Loucy (cell line): Measurements from ENCODE around the gene LBHD2.

ENCODE experiments used
- H2AFZ ChIP-seq: fragments of 200-600 bp; sonication (generic); 2 replicates; pipeline ENCODE4 v1.6.0; 2016; ENCODE audit warnings: antibody characterized with exemption, mild to moderate bottlenecking, low read length, moderate library complexity
- H3F3A ChIP-seq: fragments of 200-600 bp; 2 replicates; pipeline ENCODE4 v1.6.0; 2016; ENCODE audit warnings: antibody characterized with exemption, low read depth, mild to moderate bottlenecking
- H3K27me3 ChIP-seq: fragments of 200-600 bp; sonication (generic); 2 replicates; pipeline ENCODE4 v1.6.1; 2014; ENCODE audit warnings: low read length, mild to moderate bottlenecking; ENCODE audit not compliant: insufficient read depth, poor library complexity, severe bottlenecking
- H3K36me3 ChIP-seq: fragments of 200-600 bp; sonication (generic); 2 replicates; pipeline ENCODE4 v1.6.1; 2016; ENCODE audit warnings: low read length; ENCODE audit not compliant: insufficient read depth
- H3K4me1 ChIP-seq: fragments of 200-600 bp; sonication (generic); 2 replicates; pipeline ENCODE4 v1.5.1; 2014; ENCODE audit warnings: low read length, mild to moderate bottlenecking; ENCODE audit not compliant: insufficient read depth, poor library complexity, severe bottlenecking
- H3K4me2 ChIP-seq: fragments of 200-600 bp; sonication (generic); 2 replicates; pipeline ENCODE4 v1.6.0; 2014; ENCODE audit warnings: antibody characterized with exemption, low read length, low read depth, mild to moderate bottlenecking; ENCODE audit not compliant: poor library complexity, severe bottlenecking
- H3K4me3 ChIP-seq: fragments of 200-600 bp; sonication (generic); 2 replicates; pipeline ENCODE4 v1.5.1; 2014; ENCODE audit warnings: low read length, mild to moderate bottlenecking, mixed read lengths; ENCODE audit not compliant: poor library complexity, severe bottlenecking
- H3K79me2 ChIP-seq: fragments of 200-600 bp; sonication (generic); 2 replicates; pipeline ENCODE4 v1.6.1; 2014; ENCODE audit warnings: low read length; ENCODE audit not compliant: insufficient read depth
- H3K9ac ChIP-seq: fragments of 200-600 bp; sonication (generic); 2 replicates; pipeline ENCODE4 v1.6.0; 2014; ENCODE audit warnings: mild to moderate bottlenecking, low read depth, low read length, moderate library complexity; ENCODE audit not compliant: poor library complexity, severe bottlenecking
- H3K9me2 ChIP-seq: fragments of 200-600 bp; sonication (generic); replicated peaks from 2 replicates; pipeline ENCODE4 v1.6.1; 2016; ENCODE audit warnings: low read depth, low read length, mixed read lengths
- H3K9me3 ChIP-seq: fragments of 200-600 bp; sonication (generic); 2 replicates; pipeline ENCODE4 v1.6.1; 2014; ENCODE audit warnings: mild to moderate bottlenecking, antibody characterized with exemption, low read length, low read depth; ENCODE audit not compliant: insufficient read depth
- H4K20me1 ChIP-seq: fragments of 200-600 bp; sonication (generic); 2 replicates; pipeline ENCODE4 v1.6.0; 2014; ENCODE audit warnings: antibody characterized with exemption, low read length, mild to moderate bottlenecking; ENCODE audit not compliant: insufficient read depth, poor library complexity, severe bottlenecking
- EZH2phosphoT487 ChIP-seq: fragments of 200-600 bp; IDR thresholded peaks from 2 replicates; pipeline ENCODE4 v1.6.1; 2018; ENCODE audit warnings: antibody characterized with exemption, mild to moderate bottlenecking, moderate library complexity, borderline replicate concordance
- TF ChIP-seq, protein P1 (sequence below): fragments of 200-600 bp; sonication (generic); conservative IDR thresholded peaks from 2 replicates; pipeline ENCODE4 v1.5.1; 2014; ENCODE audit warnings: mild to moderate bottlenecking, antibody characterized with exemption, low read length

The LBHD2 gene

DNA sequence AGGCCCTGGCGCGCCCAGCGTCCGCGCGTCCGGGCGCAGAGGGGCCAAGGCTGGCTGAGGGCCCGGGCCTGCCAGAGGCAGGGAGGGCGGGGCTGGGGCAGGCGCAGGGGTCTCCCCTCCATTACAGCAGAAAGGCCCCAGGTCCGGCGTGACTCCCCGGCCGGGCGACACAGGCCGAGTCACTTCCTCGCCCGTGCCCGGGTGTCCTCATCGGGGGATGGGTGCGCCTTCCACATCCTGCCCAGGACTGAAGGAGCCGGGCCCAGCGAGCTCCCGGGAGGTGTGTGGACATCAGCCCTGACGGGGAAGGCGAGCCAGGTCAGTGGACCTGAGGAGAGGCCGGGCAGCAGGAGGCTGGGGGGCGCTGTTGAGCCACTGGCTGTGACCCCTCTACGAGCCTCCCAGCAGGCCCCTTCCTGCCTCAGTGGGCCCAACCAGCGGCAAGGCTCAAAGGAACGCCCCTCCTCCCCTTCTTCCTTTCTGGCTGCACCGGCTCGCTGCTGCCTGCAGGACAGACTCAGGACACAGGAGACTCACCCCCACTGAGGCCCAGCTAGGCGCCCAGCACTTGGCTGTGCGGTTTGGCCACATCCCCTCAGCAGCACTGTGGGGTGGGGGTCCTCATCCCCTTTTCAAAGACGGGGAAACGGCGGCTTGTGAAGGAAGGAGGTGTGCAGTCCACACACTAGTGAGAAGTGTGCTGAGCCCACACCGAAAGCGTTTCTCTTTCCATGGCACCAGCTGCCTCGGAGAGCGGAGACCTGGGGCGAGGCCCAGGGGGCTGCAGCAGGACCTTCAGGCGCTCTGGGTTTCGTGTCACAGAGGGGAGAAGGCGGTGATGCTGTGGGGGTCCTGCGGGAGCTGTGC lies 39.9 kb downstream of the LBHD2 start:
- H3K4me2 ChIP-seq = peak overlapping the region; percentile 37
- H3K79me2 ChIP-seq = no peaks in the 10 kb centered on the region
- H2AFZ ChIP-seq = peak overlapping the region; percentile 43; the same call in 1 of the 2 replicates
- no peaks in the 10 kb centered on the region for H4K20me1 ChIP-seq
- TF ChIP-seq, protein P1, sequence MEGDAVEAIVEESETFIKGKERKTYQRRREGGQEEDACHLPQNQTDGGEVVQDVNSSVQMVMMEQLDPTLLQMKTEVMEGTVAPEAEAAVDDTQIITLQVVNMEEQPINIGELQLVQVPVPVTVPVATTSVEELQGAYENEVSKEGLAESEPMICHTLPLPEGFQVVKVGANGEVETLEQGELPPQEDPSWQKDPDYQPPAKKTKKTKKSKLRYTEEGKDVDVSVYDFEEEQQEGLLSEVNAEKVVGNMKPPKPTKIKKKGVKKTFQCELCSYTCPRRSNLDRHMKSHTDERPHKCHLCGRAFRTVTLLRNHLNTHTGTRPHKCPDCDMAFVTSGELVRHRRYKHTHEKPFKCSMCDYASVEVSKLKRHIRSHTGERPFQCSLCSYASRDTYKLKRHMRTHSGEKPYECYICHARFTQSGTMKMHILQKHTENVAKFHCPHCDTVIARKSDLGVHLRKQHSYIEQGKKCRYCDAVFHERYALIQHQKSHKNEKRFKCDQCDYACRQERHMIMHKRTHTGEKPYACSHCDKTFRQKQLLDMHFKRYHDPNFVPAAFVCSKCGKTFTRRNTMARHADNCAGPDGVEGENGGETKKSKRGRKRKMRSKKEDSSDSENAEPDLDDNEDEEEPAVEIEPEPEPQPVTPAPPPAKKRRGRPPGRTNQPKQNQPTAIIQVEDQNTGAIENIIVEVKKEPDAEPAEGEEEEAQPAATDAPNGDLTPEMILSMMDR = peak; percentile 24
- TF ChIP-seq EZH2phosphoT487 = no peak
- H3K36me3 ChIP-seq = no peaks in the 10 kb centered on the region
- H3K4me1 ChIP-seq = no peaks in the 10 kb centered on the region
- H3K27me3 ChIP-seq = no peaks in the 10 kb centered on the region
- H3F3A ChIP-seq = no peaks in the 10 kb centered on the region
- H3K9me2 ChIP-seq = no peaks in the 10 kb centered on the region
- H3K9me3 ChIP-seq = no peaks in the 10 kb centered on the region
- no peak overlapping the region for H3K4me3 ChIP-seq
- H3K9ac ChIP-seq = no peak overlapping the region

DNA sequence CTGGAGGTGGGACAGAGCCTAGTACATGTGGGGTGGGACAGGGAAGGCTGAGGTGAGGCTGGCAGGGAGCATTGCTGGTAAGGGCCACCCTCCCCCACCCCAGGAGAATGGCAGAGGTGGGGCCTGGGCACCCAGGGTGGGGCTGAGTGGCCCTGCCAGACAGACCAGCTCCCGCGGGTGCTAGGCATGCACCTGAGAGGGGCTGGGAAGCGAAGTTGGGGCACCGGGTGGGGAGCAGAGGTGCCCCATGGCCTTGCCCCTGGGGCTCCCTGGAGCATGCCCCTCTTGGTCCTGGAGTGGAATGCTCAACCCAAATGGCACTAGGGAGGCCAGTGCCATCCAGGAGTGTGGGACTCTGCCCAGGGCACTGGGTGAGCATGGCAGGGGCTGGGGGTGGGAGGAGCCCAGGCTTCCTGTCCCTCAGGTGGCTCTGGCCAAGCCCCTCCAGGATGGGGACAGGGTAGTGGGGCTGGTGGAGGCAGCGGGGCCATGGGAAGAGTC lies 40.5 kb downstream of the LBHD2 start:
- H3K9ac ChIP-seq = no peak overlapping the region
- no peaks in the 10 kb centered on the region for H3K9me3 ChIP-seq
- no peaks in the 10 kb centered on the region for H3F3A ChIP-seq
- no peaks in the 10 kb centered on the region for H3K36me3 ChIP-seq
- H2AFZ ChIP-seq = no peak overlapping the region
- H3K79me2 ChIP-seq = no peaks in the 10 kb centered on the region
- TF ChIP-seq EZH2phosphoT487 = no peak
- TF ChIP-seq, protein P1 = no peak
- H3K4me3 ChIP-seq = no peak overlapping the region
- no peaks in the 10 kb centered on the region for H4K20me1 ChIP-seq
- H3K4me2 ChIP-seq = no peak overlapping the region
- H3K4me1 ChIP-seq = no peaks in the 10 kb centered on the region
- H3K9me2 ChIP-seq = no peaks in the 10 kb centered on the region
- H3K27me3 ChIP-seq = no peaks in the 10 kb centered on the region

DNA sequence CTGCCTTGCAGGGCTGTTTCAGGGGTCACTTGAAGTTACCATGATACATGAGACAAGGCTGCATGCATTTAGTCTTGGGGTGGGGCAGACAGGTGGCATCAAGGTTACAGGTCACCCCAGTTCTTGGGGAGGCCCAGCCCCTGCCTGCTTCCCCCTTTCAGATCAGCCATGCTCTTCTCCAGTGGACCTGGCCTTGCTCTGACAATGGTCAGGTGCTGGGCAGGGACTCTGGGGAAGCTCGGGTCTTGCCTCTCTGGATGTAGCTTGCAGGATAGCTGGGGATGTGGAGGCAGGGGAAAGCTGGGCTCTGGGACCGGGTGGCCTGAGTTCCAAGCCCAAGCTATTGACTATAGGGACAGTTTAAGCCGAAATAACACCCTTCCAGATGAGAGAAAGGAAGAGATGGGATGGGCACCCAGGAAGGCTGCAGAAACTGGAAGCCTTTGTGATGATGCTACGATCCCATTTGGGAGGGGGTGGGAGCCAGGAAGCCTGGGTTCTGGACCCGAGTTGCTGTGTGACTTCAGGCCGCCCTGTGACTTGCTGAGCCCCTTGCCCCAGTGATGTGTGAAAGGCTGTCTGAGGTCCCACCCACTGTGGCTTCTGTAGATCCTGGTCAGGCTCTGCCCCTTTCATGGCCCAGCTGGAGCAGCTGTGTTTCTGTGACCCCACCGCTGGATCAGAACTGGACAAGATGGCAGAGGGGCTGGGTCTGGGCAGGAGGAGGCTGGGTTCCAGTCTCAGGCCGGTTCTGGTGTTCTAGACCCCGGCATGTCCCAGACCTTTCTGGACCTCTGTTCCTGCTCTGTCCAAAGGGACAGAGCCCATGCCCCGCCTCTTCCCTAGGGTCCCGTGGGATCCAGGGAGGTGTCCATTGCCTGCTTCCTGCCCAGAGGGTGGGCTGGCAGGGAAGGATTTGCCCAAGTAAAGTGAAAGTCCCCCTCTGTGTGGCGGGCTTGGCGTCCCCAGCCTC lies 41.4 kb downstream of the LBHD2 start:
- H4K20me1 ChIP-seq = no peaks in the 10 kb centered on the region
- TF ChIP-seq, protein P1 = no peak
- no peaks in the 10 kb centered on the region for H3F3A ChIP-seq
- no peaks in the 10 kb centered on the region for H3K4me1 ChIP-seq
- no peak overlapping the region for H3K4me3 ChIP-seq
- no peaks in the 10 kb centered on the region for H3K9me3 ChIP-seq
- H3K4me2 ChIP-seq = no peak overlapping the region
- H3K27me3 ChIP-seq = no peaks in the 10 kb centered on the region
- H3K9ac ChIP-seq = no peak overlapping the region
- no peaks in the 10 kb centered on the region for H3K36me3 ChIP-seq
- no peaks in the 10 kb centered on the region for H3K79me2 ChIP-seq
- no peak overlapping the region for H2AFZ ChIP-seq
- H3K9me2 ChIP-seq = no peaks in the 10 kb centered on the region
